ENCODE results near the gene MCM3. TPM values are rescaled to one million over a fixed set of nuclear protein-coding genes. Genes with fewer than 3 reads are reported as not detected.

Gene MCM3
- total and polyA plus RNA-seq, 2 donors (not counting 1 experiment from before 2014, with no cell fraction given) = 15.9 to 40.3 TPM

- DNase-seq (ENCODE audit: low read depth in 2 of 2) = no peak
- H3K4me2 ChIP-seq (ENCODE audit: extremely low read depth, insufficient read depth, low read length) = no peak overlapping the region
- no peak overlapping the region for H3K4me3 ChIP-seq (replicated peaks in 1 of 4; ENCODE audit: control extremely low read depth in 1 of 4, insufficient read depth in 1 of 4, low read depth in 3 of 4, low read length in 4 of 4)
- H3K9me3 ChIP-seq (ENCODE audit: control insufficient read depth, insufficient read depth, low read depth, low read length) = no peaks in the 10 kb centered on the region
- no peaks in the 10 kb centered on the region for H3K36me3 ChIP-seq (ENCODE audit: control insufficient read depth, insufficient read depth, low read length)
- TF ChIP-seq EZH2 (IDR thresholded peaks at IDR 0.05; ENCODE audit: low read length, missing control alignments) (no peak), CTCF (conservative IDR thresholded peaks at IDR 0.05 in 1 of 2, IDR thresholded peaks at IDR 0.05 in 1 of 2; ENCODE audit: low read depth in 1 of 2, low read length in 2 of 2) (no peak)
- H3K9ac ChIP-seq (ENCODE audit: insufficient read depth, low read length) = no peak overlapping the region
- H3K79me2 ChIP-seq (ENCODE audit: control insufficient read depth, insufficient read depth, low read length) = no peaks in the 10 kb centered on the region
- H4K20me1 ChIP-seq (ENCODE audit: control insufficient read depth, extremely low read depth, insufficient read depth, low read length) = no peaks in the 10 kb centered on the region
- H3K27me3 ChIP-seq (ENCODE audit: control insufficient read depth, insufficient read depth, low read length) = peaks cover 6% of the 10 kb centered on the region
- H3K27ac ChIP-seq (ENCODE audit: insufficient read depth, low read length) = no peak overlapping the region
- H3K4me1 ChIP-seq (ENCODE audit: control insufficient read depth, extremely low read depth, insufficient read depth, low read length) = no peaks in the 10 kb centered on the region
- H2AFZ ChIP-seq (ENCODE audit: low read length) = no peak overlapping the region
Observed at GRCh38 chr6:52215787-52216186, 68.8 kb downstream of the MCM3 start.

Other genes with a start within 250 kb of the MCM3 start
- gene PKHD1, start 197.1 kb downstream of the MCM3 start, total RNA-seq = not detected in 2 replicates
- not detected in 2 replicates for gene PKHD1, start 197.1 kb downstream of the MCM3 start, polyA plus RNA-seq
- gene IL17A, start 98.4 kb downstream of the MCM3 start, total RNA-seq = not detected in 2 replicates
- gene IL17A, start 98.4 kb downstream of the MCM3 start, polyA plus RNA-seq = not detected in 2 replicates
- not detected in 2 replicates for gene IL17F, start 40.2 kb downstream of the MCM3 start, total RNA-seq
- not detected in 2 replicates for gene IL17F, start 40.2 kb downstream of the MCM3 start, polyA plus RNA-seq
- 5.1 and 6.1 TPM in 2 replicates for gene PAQR8, start 77.4 kb upstream of the MCM3 start, total RNA-seq
- 2.6 and 4.3 TPM in 2 replicates for gene PAQR8, start 77.4 kb upstream of the MCM3 start, polyA plus RNA-seq
- 22.9 and 29.4 TPM in 2 replicates for gene EFHC1, start 135.6 kb upstream of the MCM3 start, total RNA-seq
- 29.9 and 32.9 TPM in 2 replicates for gene EFHC1, start 135.6 kb upstream of the MCM3 start, polyA plus RNA-seq